ENCODE measurements around the gene ARHGDIA.
A peak's percentile ranks its signal among the peaks of the same experiment; 100 is the strongest.
"Not testable (repeated sequence)": the region's sequence is repeated elsewhere in the genome, so short reads cannot be mapped to it uniquely, and the experiment has no call there.

ARHGDIA gene

GRCh38 chr17:81842725-81843504 is 28.2 kb downstream of the ARHGDIA start:
- DNase-seq (ENCODE audit: low read depth), result no peak

- no peak for DNase-seq (ENCODE audit: low read depth)
Measured at GRCh38 chr17:81842378-81842724, 28.8 kb downstream of the ARHGDIA start.

- DNase-seq (ENCODE audit: low read depth), result no peak
Measured at GRCh38 chr17:81841866-81842265, 29.3 kb downstream of the ARHGDIA start.

- DNase-seq (ENCODE audit: low read depth), result no peak
Measured at GRCh38 chr17:81840826-81841778, 30.0 kb downstream of the ARHGDIA start.

GRCh38 chr17:81840059-81840458 is 31.1 kb downstream of the ARHGDIA start:
- DNase-seq (ENCODE audit: low read depth), result not testable (repeated sequence)

- no peak for DNase-seq (ENCODE audit: low read depth)
Measured at GRCh38 chr17:81839301-81839700, 31.8 kb downstream of the ARHGDIA start.

- DNase-seq (ENCODE audit: low read depth), result no peak
Measured at GRCh38 chr17:81838753-81839255, 32.3 kb downstream of the ARHGDIA start.

GRCh38 chr17:81837641-81838040 is 33.5 kb downstream of the ARHGDIA start:
- DNase-seq (ENCODE audit: low read depth), result no peak

GRCh38 chr17:81834831-81835267 is 36.3 kb downstream of the ARHGDIA start, which contains the start of gene PPP1R27:
Gene PPP1R27, minus strand, starts transcription at chr17:81835050. Its CDS starts 97 bp downstream, at chr17:81834953.
- DNase-seq (ENCODE audit: low read depth), result no peak

GRCh38 chr17:81833921-81834830 is 37.0 kb downstream of the ARHGDIA start:
- DNase-seq (ENCODE audit: low read depth), result no peak

- DNase-seq (ENCODE audit: low read depth), result peak; percentile 90
Measured at GRCh38 chr17:81833160-81833920, 37.8 kb downstream of the ARHGDIA start, which contains the start of gene MCRIP1. Gene MCRIP1, minus strand, starts transcription at chr17:81833291. Its CDS starts 8,785 bp downstream, at chr17:81824506.

GRCh38 chr17:81832608-81833159 is 38.5 kb downstream of the ARHGDIA start:
- no peak for DNase-seq (ENCODE audit: low read depth)

- DNase-seq (ENCODE audit: low read depth), result no peak
Measured at GRCh38 chr17:81831957-81832607, 39.1 kb downstream of the ARHGDIA start.

GRCh38 chr17:81831563-81831956 is 39.6 kb downstream of the ARHGDIA start:
- DNase-seq (ENCODE audit: low read depth), result no peak

GRCh38 chr17:81829858-81830257 is 41.3 kb downstream of the ARHGDIA start:
- no peak for DNase-seq (ENCODE audit: low read depth)

- DNase-seq (ENCODE audit: low read depth), result no peak
Measured at GRCh38 chr17:81828656-81829055, 42.5 kb downstream of the ARHGDIA start.

GRCh38 chr17:81825841-81826466 is 45.2 kb downstream of the ARHGDIA start:
- DNase-seq (ENCODE audit: low read depth), result no peak

GRCh38 chr17:81824595-81824994 is 46.5 kb downstream of the ARHGDIA start:
- DNase-seq (ENCODE audit: low read depth), result no peak

GRCh38 chr17:81823820-81824550 is 47.2 kb downstream of the ARHGDIA start:
- DNase-seq (ENCODE audit: low read depth), result no peak

All from stimulated activated CD8-positive, alpha-beta memory T cell treated with anti-CD3 and anti-CD28 coated beads, Interleukin-12 subunit alpha, Interleukin-12 subunit beta, amount 100 ng/mL, for 1 hour (primary cell).